GM19438 (cell line): ENCODE results near the gene SMIM35.

Source experiments
- ATAC-seq: cut with Tn5 transposase; IDR thresholded peaks from one replicate; pipeline ENCODE4 v1.9.1; 2021; ENCODE audit warnings: low read depth; ENCODE audit not compliant: unreplicated experiment

Gene SMIM35

DNA sequence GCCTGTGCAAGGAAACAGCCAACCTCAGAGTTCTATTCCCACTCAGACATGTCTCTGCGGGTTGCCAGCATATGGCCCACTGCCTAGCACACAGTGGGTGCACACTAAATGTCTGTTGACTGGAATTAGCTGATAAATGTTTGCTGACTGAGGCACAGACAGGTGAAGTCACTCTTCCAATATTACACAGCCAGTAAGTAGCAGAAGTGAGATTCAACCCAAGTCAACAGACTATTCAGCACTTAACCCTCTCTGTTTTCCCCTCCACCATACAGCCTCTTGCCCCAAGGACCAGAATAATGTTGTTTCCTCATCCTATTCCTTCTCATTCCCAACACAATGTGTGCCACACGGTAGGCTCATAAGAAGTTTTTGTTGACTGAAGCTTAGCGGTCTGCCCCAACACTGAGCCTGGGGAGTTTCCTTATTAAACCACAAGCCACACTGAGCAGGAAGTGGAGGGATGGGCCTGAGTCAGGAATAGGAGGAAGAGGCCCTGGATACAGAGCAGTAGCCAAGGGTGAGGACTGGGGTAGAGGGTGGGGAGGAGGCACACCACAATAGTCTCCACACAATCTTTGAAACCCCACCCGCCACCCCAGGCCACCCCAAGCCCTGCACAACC, 116.3 kb downstream of the SMIM35 start:
- ATAC-seq: peak; percentile 71

DNA sequence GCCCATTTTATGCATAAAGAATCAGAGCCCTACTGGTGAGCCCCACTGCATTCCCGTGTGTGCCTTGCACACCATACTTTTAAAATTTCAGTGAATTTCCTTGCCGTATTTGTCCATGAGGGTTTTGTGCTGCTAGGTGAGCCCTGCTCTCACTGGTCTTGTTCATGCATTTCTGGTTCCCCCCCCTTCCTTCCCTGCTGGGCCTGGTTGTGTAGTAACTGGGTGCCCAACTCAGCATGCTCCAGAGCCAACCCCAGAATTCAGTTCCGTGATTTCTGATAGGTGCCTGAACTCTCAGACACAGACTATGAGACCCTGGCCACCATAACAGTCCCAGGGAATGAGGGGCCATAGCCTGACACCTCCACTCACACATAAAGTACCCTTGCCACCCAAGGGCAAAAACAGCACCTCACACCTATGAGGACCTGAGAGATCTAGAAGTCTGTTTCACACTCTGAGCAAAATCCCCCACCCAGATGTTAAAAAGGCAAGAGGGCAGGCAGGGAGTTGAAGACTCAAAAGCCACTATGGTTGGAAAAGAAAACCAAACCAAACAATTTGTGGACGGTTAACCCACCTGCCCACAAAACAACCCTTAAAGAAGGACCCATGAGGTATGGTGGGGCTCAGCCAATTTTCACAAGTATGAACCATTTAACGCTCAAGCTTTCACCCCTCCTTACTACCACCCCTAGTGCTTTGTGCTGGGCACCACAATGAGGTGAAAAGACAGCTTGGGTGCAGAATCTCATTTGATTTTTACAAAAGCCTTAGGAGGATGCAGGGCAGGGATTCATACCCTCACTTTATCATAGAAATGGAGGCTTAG, 117.4 kb downstream of the SMIM35 start:
- ATAC-seq: no peak

DNA sequence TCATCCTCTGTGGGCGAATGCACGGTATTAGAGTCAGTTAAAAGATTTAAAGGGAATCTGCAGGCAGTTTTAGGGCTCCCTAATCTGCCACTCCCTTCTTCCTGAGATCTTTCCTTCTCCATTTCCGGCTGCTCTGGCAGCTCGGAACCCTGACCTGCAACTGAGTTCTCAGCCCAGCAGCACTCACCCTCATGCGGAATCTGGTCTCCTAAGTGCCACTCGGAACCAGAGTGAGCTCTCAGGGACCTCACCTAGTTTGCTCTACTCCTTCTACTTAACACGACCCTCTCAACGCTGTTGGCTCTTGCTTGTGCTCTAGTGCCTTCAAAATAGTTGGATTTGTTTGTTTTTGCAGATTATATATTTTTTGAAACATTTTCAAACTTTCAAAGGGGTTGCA, 119.9 kb downstream of the SMIM35 start:
- no peak for ATAC-seq

DNA sequence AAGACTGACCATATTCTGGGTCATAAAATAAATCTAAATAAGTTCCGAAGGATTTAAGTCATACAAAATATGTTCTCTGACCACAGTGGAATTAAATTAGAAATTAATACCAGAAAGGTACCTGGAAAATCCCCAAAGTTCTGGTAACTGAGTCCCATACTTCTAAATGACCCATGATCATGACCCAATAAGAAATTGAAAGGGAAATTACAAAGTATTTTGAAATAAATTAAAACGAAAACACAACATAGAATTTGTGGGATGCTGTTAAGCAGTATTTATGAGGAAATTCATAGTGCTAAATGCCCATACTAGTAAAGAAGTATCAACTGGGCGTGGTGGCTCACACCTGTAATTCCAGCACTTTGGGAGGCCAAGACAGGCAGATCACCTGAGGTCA, 123.9 kb downstream of the SMIM35 start:
- no peak for ATAC-seq

DNA sequence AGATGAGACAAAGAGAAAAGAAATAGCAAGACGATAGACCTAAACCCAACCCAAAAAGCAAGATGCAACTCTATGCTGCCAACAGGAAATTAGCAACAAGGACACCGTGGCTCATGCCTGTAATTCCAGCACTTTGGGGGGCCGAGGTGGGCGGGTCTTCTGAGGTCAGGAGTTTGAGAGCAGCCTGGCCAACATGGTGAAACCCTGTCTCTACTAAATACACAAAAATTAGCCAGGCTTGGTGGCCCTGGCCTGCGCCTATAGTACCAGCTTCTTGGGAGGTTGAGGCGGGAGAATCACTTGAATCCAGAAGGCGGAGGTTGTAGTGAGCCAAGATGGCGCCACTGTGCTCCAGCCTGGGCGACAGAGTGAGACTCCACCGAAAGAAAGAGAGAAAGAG, 124.9 kb downstream of the SMIM35 start:
- ATAC-seq: no peak

DNA sequence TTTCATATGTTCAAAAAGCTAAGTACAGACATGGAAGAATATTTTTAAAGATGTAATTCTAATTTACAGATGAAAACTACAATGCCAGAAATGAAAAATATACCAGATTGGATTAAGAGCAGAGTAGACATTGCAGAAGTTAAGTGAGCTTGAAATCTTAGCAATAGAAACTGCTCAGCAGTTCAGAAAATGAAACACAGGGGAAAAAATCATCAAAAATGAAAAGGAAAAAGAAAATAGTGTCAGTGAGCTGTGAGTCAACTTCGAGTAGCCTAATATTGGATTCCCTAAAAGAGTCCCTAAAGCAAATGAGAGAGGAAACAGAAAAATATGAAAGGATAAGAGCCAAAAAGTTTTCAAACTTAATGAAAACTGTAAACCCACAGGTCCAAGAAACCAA, 126.4 kb downstream of the SMIM35 start:
- no peak for ATAC-seq

DNA sequence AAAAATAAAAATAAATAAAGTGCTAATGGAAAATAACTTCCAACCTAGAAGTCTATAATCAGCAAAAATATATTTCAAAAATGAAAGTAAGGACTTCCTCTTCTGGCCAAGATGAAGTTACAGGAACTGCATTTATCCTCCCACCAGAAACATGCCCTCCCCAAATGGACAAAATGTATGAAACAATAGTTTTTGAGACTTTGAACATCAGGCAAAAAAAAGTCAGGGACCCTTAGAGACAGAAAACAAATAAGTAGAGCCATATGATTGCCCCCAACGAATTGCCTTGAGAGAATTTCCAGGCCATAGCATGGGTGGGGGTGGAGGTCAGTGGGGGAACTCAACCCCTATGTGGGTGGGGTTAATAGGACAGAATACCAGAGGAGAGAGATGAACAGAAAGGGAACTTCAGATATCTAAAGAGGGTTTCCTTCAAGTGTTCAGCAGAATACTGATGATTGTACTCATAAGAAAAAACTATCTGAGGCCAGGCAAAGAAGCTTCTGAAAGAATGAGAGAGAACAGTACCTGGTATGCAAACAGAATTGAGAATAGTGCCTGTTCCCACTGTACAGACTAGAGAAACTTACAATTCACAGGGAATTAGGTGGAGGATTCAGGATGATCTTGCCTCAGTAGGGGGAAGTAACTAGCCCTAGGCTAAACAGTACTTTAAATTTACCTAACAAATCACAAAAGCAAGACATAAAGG, 127.2 kb downstream of the SMIM35 start:
- ATAC-seq: no peak

DNA sequence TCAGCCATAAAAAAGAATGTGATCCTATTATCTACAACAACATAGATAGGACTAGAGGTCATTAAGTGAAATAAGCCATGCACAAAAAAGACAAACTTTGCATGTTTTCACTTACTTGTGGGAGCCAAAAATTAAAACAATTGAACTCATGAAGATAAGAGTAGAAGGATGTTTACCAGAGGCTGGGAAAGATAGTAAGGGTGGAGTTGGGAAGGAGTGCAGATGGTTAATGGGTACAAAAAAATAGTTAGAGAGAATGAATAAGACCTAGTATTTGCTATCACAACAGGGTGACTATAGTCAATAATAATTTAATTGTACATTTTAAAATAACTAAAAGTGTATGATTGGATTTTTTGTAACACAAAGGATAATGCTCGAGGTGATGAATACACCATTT, 127.8 kb downstream of the SMIM35 start:
- ATAC-seq: no peak
